Natural killer cell (primary cell): ENCODE measurements around the gene WNT1. TPM values are rescaled to one million over a fixed set of nuclear protein-coding genes. Genes with fewer than 3 reads are reported as not detected.

ENCODE experiments used
- ATAC-seq, 3 donors: fragments of 150-1000 bp in 2 of 3; fragments of 200-7000 bp in 1 of 3; cut with Tn5 transposase; 1 replicate in 1 of 3; 2 replicates in 2 of 3; pipeline ENCODE4 v1.10.0; 2021; ENCODE audit warnings: mild to moderate bottlenecking in 2 of 3, moderate library complexity in 2 of 3
- DNase-seq, 2 donors: peaks; one replicate each; pipeline versions ENCODE4 v3.0.0 to v3.0.0-alpha.2; 2013 to 2021; ENCODE audit warnings: mixed read lengths in 1 of 2
- H3K27ac ChIP-seq: one replicate; pipeline ENCODE4 v1.5.1; 2013; ENCODE audit warnings: mild to moderate bottlenecking, low read length
- H3K27me3 ChIP-seq: one replicate; pipeline ENCODE4 v1.6.1; 2013; ENCODE audit warnings: low read length; ENCODE audit not compliant: control insufficient read depth, insufficient read depth
- H3K36me3 ChIP-seq: one replicate; pipeline ENCODE4 v1.6.1; 2013; ENCODE audit warnings: low read length; ENCODE audit not compliant: control insufficient read depth, insufficient read depth
- H3K4me1 ChIP-seq: one replicate; pipeline ENCODE4 v1.6.1; 2013; ENCODE audit warnings: low read length; ENCODE audit not compliant: control insufficient read depth, insufficient read depth
- H3K4me3 ChIP-seq: one replicate; pipeline ENCODE4 v1.5.1; 2013; ENCODE audit warnings: low read length
- H3K9me3 ChIP-seq: one replicate; pipeline ENCODE4 v1.6.1; 2013; ENCODE audit warnings: low read length; ENCODE audit not compliant: control insufficient read depth, insufficient read depth
- H3K27ac Mint-ChIP-seq, 2 donors: one replicate each; pipeline ENCODE4 v1.8.0; 2022; ENCODE audit warnings: mild to moderate bottlenecking in 2 of 2, mixed read lengths in 2 of 2, moderate library complexity in 1 of 2
- H3K27me3 Mint-ChIP-seq, 2 donors: one replicate each; pipeline ENCODE4 v1.8.0; 2022; ENCODE audit warnings: low read depth in 2 of 2, mixed read lengths in 2 of 2
- H3K36me3 Mint-ChIP-seq: one replicate; pipeline ENCODE4 v1.8.0; 2022; ENCODE audit warnings: mixed read lengths
- H3K4me1 Mint-ChIP-seq, 2 donors: one replicate each; pipeline ENCODE4 v1.8.0; 2022; ENCODE audit warnings: mixed read lengths in 2 of 2
- H3K4me3 Mint-ChIP-seq: one replicate; pipeline ENCODE4 v1.8.0; 2022; ENCODE audit warnings: mild to moderate bottlenecking, moderate library complexity, mixed read lengths
- H3K9me3 Mint-ChIP-seq, 2 donors: one replicate each; pipeline ENCODE4 v1.8.0; 2022; ENCODE audit warnings: mixed read lengths in 2 of 2
- CTCF ChIP-seq: fragments of 200-600 bp; IDR thresholded peaks from one replicate; pipeline ENCODE4 v1.8.0; 2022; ENCODE audit warnings: antibody characterized with exemption
- WGBS: methylation state at CpG from one replicate; pipeline ENCODE4 v1.1.7; 2013; ENCODE audit warnings: missing lambda C conversion rate; ENCODE audit not compliant: insufficient coverage; 5-methylcytosine and 5-hydroxymethylcytosine counted together
- intact Hi-C: fragments of 100-400 bp; cut with micrococcal nuclease; formaldehyde crosslinking; loops from one replicate; pipeline ENCODE4 v1.14.2; 2022
- total RNA-seq, 4 donors: library from RNA; stranded (reverse); fragments of 120-200 nt in 1 of 4; gene quantifications; one replicate each; pipeline versions ENCODE4 v1.2.3 to v1.2.4, GENCODE V29; 2013 to 2022

Gene WNT1
- total RNA-seq, 3 donors from 2014 or later (not counting 1 experiment from before 2014, with no cell fraction given), result 1.1 to 2.0 (median 1.7) TPM

GRCh38 chr12:49020441-49020840, 42.3 kb downstream of the WNT1 start:
- Histone ChIP-seq H3K27ac (peak overlapping the region; percentile 9), H3K4me3 (no peak overlapping the region), H3K9me3 (no peaks in the 10 kb centered on the region), H3K27me3 (no peaks in the 10 kb centered on the region), H3K4me1 (peaks cover 24% of the 10 kb centered on the region), H3K36me3 (peaks cover 36% of the 10 kb centered on the region)
- Mint-ChIP-seq H3K27me3 (no peaks in the 10 kb centered on the region), H3K9me3 (no peaks in the 10 kb centered on the region), H3K27ac (peak overlapping the region; percentile 79 to 98), H3K4me1 (peaks cover 23 to 43% of the 10 kb centered on the region in 2 donors), H3K36me3 (no peaks in the 10 kb centered on the region), H3K4me3 (no peak overlapping the region)
- DNase-seq (no peak), ATAC-seq (no peak)
- intact Hi-C loops, result no loop called here
- TF ChIP-seq CTCF, result no peak
- 100% methylated on average over 1 of the region's 6 CpGs for WGBS

GRCh38 chr12:49021292-49021915, 43.3 kb downstream of the WNT1 start:
- Histone ChIP-seq H3K4me1 (peaks cover 24% of the 10 kb centered on the region), H3K4me3 (no peak overlapping the region), H3K27me3 (no peaks in the 10 kb centered on the region), H3K9me3 (no peaks in the 10 kb centered on the region), H3K27ac (no peak overlapping the region), H3K36me3 (peaks cover 46% of the 10 kb centered on the region)
- no peak for TF ChIP-seq CTCF
- H3K36me3 Mint-ChIP-seq, result no peaks in the 10 kb centered on the region
- ATAC-seq (no peak), DNase-seq (no peak)
- H3K4me3 Mint-ChIP-seq, result no peak overlapping the region
- peaks cover 17 to 35% of the 10 kb centered on the region in 2 donors for H3K4me1 Mint-ChIP-seq
- intact Hi-C loops, result no loop called here
- 95% methylated on average over 9 of the region's 11 CpGs for WGBS
- peak overlapping the region; percentile 79 to 98 for H3K27ac Mint-ChIP-seq
- H3K27me3 Mint-ChIP-seq, result no peaks in the 10 kb centered on the region
- H3K9me3 Mint-ChIP-seq, result no peaks in the 10 kb centered on the region

- ATAC-seq (no peak), DNase-seq (no peak)
- WGBS, result 96% methylated on average over 15 of the region's 15 CpGs
- Mint-ChIP-seq H3K27ac (peak overlapping the region; percentile 79 to 98), H3K27me3 (no peaks in the 10 kb centered on the region), H3K4me3 (peak overlapping the region; percentile 13), H3K9me3 (no peaks in the 10 kb centered on the region), H3K36me3 (no peaks in the 10 kb centered on the region), H3K4me1 (peaks cover 6 to 23% of the 10 kb centered on the region in 2 donors)
- Histone ChIP-seq H3K9me3 (no peaks in the 10 kb centered on the region), H3K4me1 (peaks cover 16% of the 10 kb centered on the region), H3K36me3 (peaks cover 55% of the 10 kb centered on the region), H3K4me3 (no peak overlapping the region), H3K27ac (no peak overlapping the region), H3K27me3 (no peaks in the 10 kb centered on the region)
- intact Hi-C loops, result no loop called here
- no peak for TF ChIP-seq CTCF
Observed at GRCh38 chr12:49022558-49023178, 44.5 kb downstream of the WNT1 start.
